COLO668 (cell line): Measurements from ENCODE around the gene TAOK3.

Experiments
- DNase-seq: peaks from one replicate; lab custom pipeline; 2025; ENCODE audit not compliant: unreplicated experiment; lab: John Stamatoyannopoulos, UW

The TAOK3 gene

GRCh38 chr12:118219106-118219505, 153.6 kb downstream of the TAOK3 start:
- no peak for DNase-seq

- DNase-seq, result no peak
These were observed 159.3 kb downstream of the TAOK3 start for GRCh38 chr12:118213452-118213851.

- no peak for DNase-seq
These were observed 160.1 kb downstream of the TAOK3 start for GRCh38 chr12:118212606-118213005.

- DNase-seq, result no peak
These were observed 166.6 kb downstream of the TAOK3 start for GRCh38 chr12:118206107-118206412.

GRCh38 chr12:118193958-118194357, 178.7 kb downstream of the TAOK3 start:
- no peak for DNase-seq

GRCh38 chr12:118193477-118193876, 179.2 kb downstream of the TAOK3 start:
- no peak for DNase-seq

- DNase-seq, result no peak
These were observed 182.4 kb downstream of the TAOK3 start for GRCh38 chr12:118190266-118190665.

GRCh38 chr12:118189741-118190191, 182.9 kb downstream of the TAOK3 start:
- no peak for DNase-seq

GRCh38 chr12:118188690-118189371, 183.9 kb downstream of the TAOK3 start:
- DNase-seq, result no peak

- DNase-seq, result no peak
These were observed 184.8 kb downstream of the TAOK3 start for GRCh38 chr12:118187751-118188435.

GRCh38 chr12:118185602-118186397, 186.9 kb downstream of the TAOK3 start:
- no peak for DNase-seq

- DNase-seq, result no peak
These were observed 189.0 kb downstream of the TAOK3 start for GRCh38 chr12:118183711-118184110.

- no peak for DNase-seq
These were observed 189.6 kb downstream of the TAOK3 start for GRCh38 chr12:118183155-118183554.

- no peak for DNase-seq
These were observed 196.8 kb downstream of the TAOK3 start for GRCh38 chr12:118175823-118176447.

- no peak for DNase-seq
These were observed 205.8 kb downstream of the TAOK3 start for GRCh38 chr12:118166946-118167345.

- DNase-seq, result peak; percentile 23
These were observed 207.8 kb downstream of the TAOK3 start for GRCh38 chr12:118164798-118165486.

- no peak for DNase-seq
These were observed 212.2 kb downstream of the TAOK3 start for GRCh38 chr12:118160536-118160935.

- DNase-seq, result no peak
These were observed 221.0 kb downstream of the TAOK3 start for GRCh38 chr12:118151755-118152154.

- no peak for DNase-seq
These were observed 222.1 kb downstream of the TAOK3 start for GRCh38 chr12:118150625-118151024.

GRCh38 chr12:118148287-118148686, 224.4 kb downstream of the TAOK3 start:
- no peak for DNase-seq

GRCh38 chr12:118145798-118146156, 226.9 kb downstream of the TAOK3 start:
- no peak for DNase-seq
